HL-60/S4 (cell line): Measurements from ENCODE around the gene IL17RD.

ENCODE experiments used
- in situ Hi-C: fragments of 300-500 bp; cut with MboI; formaldehyde crosslinking; loops from 2 replicates; pipeline ENCODE4 v1.14.3; 2022; ENCODE audit warnings: low sequenced_read_pairs

The IL17RD gene

DNA sequence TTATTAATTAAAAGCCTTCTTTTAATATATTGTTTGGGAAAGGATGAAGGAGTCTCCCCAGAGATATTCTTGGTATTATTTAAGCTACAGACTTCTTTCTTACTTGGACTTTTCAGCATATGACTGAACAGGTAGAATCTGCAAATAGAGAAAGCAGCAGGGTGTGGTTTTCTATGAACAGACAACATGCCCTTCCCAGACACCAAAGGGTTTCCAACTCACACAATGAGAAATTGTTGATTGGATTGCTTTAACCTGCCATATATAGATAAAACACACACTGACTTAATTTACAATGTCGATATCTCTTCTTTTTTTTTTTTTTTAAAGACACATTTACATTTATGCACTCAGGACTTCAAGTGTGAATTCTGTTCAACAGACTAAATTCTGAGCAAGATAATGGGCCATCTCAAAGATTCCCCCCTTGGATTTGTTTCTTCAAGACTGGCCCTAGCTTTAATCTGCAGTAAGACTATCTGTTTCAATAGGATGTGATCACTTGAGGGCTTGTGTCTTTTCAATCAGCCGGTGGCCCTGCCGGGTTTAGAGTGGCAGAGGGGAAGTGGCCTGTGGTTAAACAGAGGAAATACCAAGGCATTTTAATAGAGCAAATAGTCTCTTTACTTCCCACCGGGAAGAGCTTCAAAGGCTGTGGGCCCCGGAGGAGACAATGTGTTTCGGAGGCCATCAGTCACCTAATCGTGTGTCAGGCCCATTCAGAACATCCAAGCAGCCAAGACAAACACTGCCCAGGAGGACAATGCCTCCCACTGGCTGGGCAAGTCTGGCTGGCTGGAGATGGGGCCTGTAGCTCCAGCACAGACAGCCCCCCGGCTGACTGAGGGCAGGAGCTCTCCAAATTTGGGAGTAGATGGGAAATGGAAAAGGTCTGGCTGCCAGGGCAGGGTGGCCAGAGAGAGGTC is 6.1 kb downstream of the IL17RD start:
- in situ Hi-C loops: no loop called here

DNA sequence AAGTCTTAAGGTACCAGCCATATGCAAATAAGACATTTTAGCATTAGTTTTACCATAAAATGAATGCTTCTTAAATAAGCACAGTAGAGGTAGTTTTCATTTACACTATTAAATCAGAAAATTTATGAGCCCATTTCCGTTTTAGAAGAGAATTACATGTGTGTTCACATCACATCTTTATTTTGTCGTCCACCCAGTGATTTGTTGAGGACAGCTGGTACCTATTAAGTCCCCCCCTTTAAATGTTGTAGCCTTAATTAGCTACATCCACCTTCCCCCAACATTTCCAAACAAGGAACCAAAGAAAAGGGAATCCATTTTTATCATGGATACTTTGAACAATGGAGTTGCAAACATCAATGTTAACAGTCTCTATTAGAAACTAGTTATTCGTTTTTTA is 6.8 kb downstream of the IL17RD start:
- in situ Hi-C loops: no loop called here

DNA sequence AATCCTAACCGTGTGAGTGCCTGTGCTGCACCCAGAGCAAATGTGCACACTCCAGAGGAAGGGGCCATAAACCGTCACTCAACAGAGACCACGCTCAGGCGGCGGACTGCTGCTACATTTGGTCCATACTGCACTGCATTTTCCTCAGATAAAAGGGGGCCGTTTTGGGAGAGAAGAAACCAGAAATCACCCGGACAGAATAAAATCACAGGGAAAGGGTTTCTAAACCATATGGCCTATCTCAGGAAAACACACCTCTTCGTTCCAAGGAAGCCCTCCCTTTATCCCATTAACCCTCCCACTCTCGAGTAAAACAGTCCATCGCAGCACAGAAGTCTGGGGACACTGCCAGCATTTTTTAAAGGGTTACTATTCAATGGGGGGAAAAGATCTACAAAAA is 7.6 kb downstream of the IL17RD start:
- in situ Hi-C loops: no loop called here

DNA sequence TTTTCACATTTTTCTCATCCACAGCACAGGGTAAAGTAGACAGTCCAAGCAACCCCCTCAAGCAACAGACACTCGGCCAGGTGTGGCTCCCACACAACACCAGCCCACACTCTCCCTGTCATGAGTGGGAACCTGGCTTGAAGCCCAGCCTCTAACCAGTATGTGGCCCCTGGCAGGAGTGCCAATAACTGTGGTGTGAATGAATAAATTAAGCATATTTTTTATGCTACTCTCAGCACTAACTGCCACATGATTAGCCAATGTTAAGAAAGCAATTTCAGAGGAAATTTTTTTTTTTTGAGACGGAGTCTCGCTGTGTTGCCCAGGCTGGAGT is 9.9 kb downstream of the IL17RD start:
- in situ Hi-C loops: no loop called here

DNA sequence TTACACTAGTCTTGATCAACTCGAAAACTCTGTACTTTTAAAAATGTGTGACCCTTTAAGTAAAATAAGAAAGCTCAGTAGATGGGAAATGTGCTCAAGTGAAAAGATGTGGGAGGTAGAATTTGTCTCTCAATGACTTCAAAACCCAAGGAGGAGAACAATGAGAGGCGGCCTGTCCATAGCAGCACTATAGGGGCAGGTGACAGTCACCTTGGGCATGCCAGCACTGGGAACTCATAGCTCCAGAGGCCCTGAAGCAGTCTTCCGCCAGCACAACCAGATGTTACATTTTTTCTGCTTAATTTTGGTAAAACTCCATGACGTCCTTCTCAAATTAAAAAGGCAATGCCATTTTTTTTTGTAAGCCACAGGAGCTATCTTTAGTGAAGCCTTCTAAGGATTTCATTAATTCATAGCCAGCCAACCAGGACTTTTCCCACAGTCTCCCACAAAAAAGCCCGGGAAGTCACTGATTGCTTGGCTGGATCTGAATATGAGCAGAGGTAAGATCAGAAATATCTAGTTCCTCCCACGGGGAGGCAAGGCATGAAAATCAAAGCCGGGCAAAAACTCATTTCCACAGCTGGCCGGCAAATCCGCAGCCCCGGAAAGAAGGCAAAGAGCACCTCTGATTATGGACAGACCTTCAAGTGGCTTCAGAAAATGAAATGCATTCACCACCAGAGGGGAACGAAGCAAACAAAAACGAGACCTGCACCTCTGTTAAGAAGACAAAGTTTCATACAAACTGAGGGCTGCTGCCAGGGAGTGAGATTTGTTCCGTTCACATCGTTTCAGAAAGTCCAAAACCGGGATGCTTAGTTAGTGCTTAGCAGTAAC is 10.5 kb downstream of the IL17RD start:
- in situ Hi-C loops: no loop called here

DNA sequence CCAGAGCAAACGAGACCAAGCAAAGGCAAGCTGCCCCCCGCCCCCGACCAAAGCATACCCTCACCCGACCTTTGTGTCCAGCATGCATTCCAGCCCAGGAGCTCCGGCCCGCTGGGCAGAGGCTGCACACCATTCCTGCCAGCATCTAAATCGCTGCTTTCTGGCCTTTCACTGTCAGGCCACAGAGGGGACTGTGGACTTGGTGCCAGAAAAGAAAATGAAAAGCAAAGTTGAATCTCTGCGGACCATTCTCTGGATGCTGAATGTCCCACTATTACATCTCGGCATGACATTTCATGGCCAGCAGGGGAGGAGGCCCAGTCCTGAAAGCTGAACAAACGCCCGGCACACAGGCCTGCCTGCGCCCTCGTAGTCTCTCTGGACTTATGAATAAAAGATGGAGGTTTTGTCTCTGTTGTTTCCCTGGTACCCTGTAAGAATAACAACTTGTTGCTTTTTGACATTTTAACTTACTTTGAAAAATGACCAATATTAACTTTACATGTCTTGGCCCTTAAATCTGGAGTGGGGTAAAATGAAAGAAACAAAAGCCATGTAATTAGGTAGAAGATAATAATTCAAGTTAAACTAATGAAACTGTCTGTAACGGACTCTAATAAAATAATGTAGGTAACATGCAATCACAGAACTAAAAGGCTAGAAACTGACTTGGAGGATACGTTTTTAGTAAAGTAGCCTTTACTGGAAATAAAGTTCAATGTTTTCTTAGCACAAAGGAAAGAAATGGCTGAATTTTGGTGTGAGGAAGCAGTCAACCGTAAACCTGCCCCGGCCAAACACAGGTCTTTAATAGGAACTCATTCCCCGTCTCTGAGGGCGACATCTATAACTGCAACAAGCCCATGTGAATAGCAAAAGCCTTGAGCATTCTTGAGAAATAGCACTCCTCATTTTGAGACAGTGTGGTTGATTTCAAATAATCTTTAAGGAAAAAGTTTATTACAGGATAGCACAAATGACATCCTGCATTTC is 12.7 kb downstream of the IL17RD start:
- in situ Hi-C loops: no loop called here

DNA sequence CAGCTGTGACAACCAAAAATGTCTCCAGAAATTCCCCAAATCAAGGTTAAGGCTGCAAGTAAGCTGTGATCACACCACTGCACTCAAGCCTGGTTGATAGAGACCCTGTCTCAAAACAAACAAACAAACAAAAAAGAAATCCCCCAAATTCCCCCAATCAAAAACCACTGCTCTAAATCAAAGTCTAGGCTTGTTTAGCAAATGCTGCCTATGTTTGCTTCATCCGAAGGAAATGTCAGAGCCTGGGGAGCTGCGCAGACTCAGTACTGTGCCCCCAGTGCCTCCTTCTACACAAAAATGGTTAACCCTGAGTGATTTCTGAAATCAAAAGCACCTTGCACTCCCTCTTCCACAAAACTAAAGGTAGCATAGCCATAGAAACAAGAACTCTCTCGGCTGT is 13.4 kb downstream of the IL17RD start:
- in situ Hi-C loops: no loop called here

DNA sequence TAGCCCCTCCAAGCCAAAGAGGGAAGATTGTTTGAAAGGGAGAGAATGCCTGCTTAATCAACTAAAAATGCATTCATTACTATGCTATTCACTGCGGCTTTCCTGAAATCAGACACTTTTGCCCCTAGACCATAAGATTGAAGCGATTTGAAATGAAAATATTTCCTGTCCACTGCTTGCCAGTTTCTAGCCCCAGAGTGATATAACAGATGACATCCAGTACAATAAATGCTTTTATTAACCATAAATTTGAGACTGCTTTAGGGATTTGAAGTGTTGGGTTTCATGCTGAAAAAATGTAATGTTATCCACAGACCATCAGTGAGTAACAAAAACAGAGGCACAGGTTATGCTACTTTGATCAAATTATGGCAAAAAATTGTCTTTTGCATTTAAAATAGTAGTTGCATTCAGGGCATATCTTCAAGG is 14.1 kb downstream of the IL17RD start:
- in situ Hi-C loops: no loop called here

DNA sequence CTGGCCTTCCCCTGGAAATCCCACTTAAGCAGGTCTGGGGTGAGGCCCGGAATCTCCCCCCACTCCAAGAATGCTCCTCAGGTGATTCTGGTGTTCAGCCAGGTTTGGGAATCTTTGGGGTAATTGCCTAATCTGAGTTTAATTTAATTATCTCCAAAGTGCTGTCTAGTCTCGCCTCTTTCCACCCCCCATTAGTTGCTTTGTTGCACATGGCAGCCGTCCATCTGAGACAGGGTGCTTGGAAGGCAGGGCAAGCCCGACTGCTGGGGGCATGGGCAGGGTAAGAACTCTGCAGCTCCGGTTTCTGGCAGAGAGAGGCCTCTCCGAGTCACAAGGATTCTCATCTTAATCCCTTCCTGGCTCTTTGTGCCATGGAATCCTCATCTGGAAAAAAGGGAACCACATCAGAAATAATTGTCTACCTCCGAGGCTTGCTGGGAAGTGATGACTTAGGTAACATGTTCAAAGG is 15.0 kb downstream of the IL17RD start:
- in situ Hi-C loops: no loop called here

DNA sequence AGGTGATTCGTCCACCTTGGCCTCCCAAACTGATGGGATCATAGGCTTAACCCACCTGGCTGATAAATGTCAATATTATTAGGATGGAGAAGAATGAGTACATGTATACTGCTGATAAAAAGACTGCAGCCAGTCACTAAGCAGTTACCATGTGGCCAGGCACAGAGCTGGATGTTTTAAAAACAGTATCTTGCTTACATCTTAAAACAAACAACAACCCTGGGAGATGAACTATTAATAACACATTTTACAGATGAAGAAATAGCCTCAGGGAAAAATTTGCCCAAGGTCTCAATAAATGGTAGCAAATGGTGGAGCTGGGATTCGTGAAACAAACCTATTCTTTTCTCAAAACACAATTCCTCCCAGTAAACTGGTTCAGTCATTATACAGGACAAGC is 18.1 kb downstream of the IL17RD start:
- in situ Hi-C loops: no loop called here

DNA sequence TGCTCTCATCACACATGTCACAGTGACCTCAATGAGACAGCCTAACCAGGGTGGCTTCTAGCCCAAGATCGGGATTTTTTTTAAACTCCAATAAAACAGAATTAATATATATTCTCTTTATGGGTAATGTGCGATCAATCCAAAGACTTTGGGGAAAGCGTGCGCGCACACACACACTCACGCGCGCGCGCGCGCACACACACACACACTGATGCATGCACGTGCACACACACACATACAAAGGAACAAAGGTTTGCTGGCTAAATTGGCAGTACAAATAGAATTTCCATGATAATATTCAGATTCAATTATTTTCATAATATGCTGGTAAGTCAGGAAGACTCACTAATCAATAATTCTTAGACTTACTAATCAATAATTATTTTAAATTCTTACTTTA is 19.3 kb downstream of the IL17RD start:
- in situ Hi-C loops: no loop called here

DNA sequence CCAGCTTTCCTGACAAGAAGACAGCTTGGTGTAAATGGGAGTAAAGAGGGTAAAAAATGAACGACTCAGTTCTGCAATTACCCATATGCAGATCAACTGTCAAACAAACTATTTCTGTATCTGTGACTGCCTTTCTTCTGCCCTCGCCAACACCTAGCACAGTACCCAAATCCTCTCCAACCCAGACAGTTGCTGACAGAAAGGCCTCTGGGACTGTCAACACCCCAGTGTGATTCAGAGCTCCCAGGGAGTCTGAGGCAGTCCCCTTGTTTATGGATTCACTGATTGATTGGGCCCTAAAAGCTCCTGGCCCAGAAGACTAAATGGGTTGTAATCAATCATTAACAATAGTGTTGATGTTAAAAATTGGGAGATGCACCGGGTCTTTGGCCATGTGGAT is 20.2 kb downstream of the IL17RD start:
- in situ Hi-C loops: no loop called here

DNA sequence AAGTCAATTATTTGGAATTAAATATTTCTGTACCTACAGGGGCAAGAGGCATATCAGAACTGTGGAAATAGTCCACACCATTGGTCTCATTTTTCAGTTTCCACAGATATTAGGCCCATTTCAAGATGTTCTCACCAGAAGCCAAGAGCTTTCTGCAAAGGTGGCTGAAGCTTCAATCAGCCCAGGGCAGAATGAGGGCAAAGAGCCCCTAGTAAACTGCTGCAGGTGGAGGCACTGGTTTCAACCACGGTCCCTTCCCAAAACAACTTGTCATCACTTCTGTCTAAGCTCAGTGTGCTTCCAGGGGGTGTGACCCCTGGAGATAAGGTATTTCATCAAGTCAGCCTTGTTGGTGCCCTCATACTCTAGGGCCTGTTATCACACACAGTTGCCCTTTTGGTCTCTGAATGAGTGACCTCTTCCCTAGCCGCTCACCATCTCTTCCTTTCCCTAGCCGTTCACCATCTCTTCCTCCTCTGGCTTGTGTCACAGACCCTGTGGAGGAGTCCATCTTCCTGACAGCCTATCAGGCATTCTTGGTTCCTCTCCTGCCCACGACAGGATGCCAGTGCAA is 21.2 kb downstream of the IL17RD start:
- in situ Hi-C loops: no loop called here

DNA sequence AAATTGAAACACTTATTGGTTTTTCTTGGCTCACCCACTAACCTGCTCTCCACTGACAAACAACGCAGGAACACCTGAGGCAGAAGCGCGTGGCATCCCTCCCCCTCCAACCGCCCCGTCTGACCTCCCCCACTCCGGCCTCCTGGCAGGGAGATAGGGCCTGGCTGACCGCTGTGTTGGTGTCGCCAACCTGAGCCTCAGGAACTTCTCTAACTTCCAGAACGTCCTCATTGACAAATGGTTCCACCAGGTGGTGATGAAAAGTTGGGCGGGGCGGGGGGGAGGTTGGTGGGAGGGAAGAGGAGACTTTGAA is 22.8 kb downstream of the IL17RD start:
- in situ Hi-C loops: no loop called here

DNA sequence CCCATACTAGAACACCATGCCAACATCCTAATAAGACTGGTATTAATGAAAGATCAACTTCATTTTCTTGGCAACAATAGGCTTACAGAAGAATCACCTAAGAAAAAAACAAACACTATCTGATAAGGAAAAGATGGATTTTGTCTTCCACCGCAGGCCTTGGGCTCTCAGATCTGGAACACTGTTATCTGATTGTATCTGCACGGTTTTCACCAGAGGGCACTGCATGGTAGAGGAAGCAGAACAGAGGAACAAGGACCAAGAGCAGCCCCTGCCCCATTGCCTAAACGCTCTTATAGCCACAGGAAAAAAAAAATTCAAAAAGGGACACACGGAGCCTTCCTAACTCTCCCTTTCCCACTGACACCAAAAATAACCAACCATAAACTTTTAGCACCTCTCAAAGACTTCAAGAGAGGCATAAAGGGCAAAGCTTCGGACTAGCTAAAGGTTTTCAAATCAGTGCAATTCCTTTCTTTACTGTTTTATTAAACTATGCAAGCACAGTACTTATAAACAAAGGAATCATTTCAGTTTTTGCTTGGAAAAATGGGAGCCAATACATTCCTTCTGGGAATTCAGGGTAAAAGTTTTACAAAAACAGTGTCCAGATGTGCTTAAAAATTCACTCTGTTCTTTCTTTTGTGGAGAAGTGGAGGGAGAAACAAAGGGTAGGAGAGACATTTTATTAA is 23.3 kb downstream of the IL17RD start:
- in situ Hi-C loops: no loop called here

DNA sequence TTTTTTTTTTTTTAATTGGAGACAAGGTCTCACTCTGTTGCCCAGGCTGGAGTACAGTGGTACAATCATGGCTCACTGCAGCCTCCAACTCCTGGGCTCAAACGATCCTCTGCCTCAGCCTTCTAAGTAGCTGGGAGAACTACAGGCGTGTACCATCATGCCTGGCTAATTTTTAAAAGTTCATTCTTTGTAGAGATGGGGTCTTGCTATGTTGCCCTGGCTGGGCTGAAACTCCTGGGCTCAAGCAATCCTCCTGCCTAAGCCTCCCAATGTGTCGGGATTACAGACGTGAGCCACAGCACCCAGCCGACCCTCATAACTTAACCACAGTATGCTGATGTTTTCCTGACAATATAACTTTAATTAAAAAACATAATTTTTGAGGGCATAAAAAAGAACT is 24.3 kb downstream of the IL17RD start:
- in situ Hi-C loops: no loop called here

DNA sequence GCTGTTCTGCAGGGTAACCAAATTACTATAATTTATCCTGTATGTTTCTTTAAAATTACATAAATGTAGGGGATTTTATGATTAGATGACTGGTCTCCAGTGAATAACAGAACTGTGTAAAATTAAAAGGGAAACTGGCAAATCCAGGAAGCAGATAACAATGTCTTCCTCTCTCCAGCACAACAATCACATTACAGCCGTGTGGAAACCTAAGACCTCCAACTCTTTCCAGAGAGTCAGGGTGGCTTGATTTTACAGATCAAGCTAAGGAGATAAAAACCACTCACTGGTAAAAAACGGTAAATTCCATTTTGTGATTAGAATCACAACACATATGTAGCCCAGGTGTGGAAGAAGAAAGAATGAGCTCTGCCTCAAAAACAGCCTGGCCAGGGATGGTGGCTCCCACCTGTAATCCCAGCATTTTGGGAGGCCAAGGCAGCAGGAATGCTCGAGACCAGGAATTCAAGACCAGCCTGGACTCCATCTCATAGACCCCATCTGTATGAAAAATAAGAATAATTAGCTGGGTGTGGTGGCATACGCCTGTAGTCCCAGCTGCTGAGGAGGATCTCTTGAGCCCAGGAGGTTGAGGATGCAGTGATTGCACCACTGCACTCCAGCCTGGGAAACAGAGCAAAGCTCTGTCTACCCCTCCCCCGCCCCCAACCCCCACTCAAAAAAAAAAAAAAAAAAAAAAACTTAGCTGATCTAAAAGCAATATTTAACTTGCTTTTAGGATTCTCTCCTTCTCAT is 29.0 kb downstream of the IL17RD start:
- in situ Hi-C loops: no loop called here

DNA sequence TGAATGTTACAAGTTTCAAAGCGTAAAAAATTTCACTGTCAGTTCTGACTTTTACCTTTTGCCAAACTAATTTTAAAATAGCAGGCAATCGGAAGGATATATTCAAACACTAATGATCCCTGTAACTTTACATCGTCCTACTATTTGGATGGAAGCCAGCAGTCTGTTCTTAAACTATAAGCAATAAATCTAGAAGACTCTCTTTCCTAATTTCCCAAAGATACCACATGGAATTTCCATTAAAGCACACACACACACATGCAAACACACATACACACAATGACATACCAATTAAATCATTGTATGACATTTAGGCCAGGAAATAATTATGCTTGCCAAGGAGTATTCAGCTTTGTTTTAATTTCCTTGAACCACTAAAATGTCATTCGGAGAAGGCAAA is 32.0 kb downstream of the IL17RD start:
- in situ Hi-C loops: no loop called here

DNA sequence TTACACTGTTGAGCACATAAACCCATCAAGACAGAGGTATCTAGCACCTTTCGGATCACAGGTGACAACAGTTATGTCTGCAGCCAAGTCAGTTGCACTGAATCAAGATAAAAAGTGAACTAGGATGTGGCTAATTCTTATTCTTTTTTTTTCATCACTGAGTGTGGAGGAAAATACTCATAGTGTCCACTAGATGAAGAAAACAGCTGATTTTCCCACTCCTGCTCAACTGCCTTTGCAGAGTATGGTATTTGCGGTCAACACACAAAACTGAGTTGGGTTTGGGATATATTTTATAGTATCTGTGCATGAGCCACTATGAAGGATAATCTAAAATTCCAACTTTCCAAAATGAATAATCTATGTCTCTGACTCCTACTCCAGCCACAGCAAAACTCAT is 32.5 kb downstream of the IL17RD start:
- in situ Hi-C loops: no loop called here
